Tibial artery (tissue), 4 donors: ENCODE data around the gene PHLDA1.
"Not testable (repeated sequence)": the region's sequence is repeated elsewhere in the genome, so short reads cannot be mapped to it uniquely, and the experiment has no call there.

Experiments
- DNase-seq, 2 donors: peaks; one replicate each; pipeline ENCODE4 v3.0.0-alpha.2; 2019
- H3K27ac ChIP-seq, 2 donors: fragments of 200-600 bp; sonication (generic) in 1 of 2; 1 replicate in 1 of 2; 2 replicates in 1 of 2; pipeline ENCODE4 v1.5.1; 2018 to 2019; ENCODE audit warnings: mild to moderate bottlenecking in 1 of 2
- H3K27me3 ChIP-seq, 2 donors: fragments of 200-600 bp; sonication (generic) in 1 of 2; one replicate each; pipeline versions ENCODE4 v1.5.1 to v1.6.0; 2016 to 2019
- H3K36me3 ChIP-seq, 3 donors: fragments of 200-600 bp; sonication (generic) in 2 of 3; one replicate each; pipeline ENCODE4 v1.5.1; 2016 to 2019; ENCODE audit warnings: mild to moderate bottlenecking in 2 of 3
- H3K4me1 ChIP-seq, 4 donors: fragments of 200-600 bp; sonication (generic) in 2 of 4; 1 replicate in 3 of 4; 2 replicates in 1 of 4; pipeline ENCODE4 v1.5.1; 2016 to 2019
- H3K4me3 ChIP-seq, 2 donors: fragments of 200-600 bp; sonication (generic) in 1 of 2; 1 replicate in 1 of 2; 2 replicates in 1 of 2; pipeline ENCODE4 v1.5.1; 2018 to 2019; ENCODE audit warnings: mild to moderate bottlenecking in 2 of 2
- H3K9me3 ChIP-seq, 3 donors: fragments of 200-600 bp; sonication (generic) in 1 of 3; one replicate each; pipeline ENCODE4 v1.5.1; 2016 to 2019
- CTCF ChIP-seq, 2 experiments: fragments of 200-600 bp in 1 of 2; fragments of 450-650 bp in 1 of 2; IDR thresholded peaks; one replicate each; pipeline ENCODE4 v1.5.1; 2017 to 2019; ENCODE audit warnings: antibody characterized with exemption in 2 of 2, mild to moderate bottlenecking in 1 of 2, moderate library complexity in 1 of 2
- intact Hi-C: fragments of 100-400 bp; cut with DNase I; formaldehyde crosslinking; loops from one replicate; pipeline ENCODE4 v1.15.0; 2023; ENCODE audit warnings: low total_unique reads

Gene PHLDA1

GRCh38 chr12:75986001-75986746 lies 45.4 kb downstream of the PHLDA1 start:
- DNase-seq = no peak
- no peaks in the 10 kb centered on the region for H3K36me3 ChIP-seq
- H3K9me3 ChIP-seq = no peaks in the 10 kb centered on the region
- H3K27me3 ChIP-seq = no peaks in the 10 kb centered on the region
- intact Hi-C loops = no loop called here
- H3K27ac ChIP-seq = no peak overlapping the region
- no peak overlapping the region for H3K4me3 ChIP-seq
- TF ChIP-seq CTCF (IDR thresholded peaks at IDR 0.05) = no peak
- H3K4me1 ChIP-seq = peaks cover 0 to 23% (median 12%) of the 10 kb centered on the region in 4 donors

- H3K9me3 ChIP-seq = no peaks in the 10 kb centered on the region
- intact Hi-C loops = no loop called here
- peaks cover 0 to 24% (median 12%) of the 10 kb centered on the region in 4 donors for H3K4me1 ChIP-seq
- H3K36me3 ChIP-seq = no peaks in the 10 kb centered on the region
- no peak overlapping the region for H3K27ac ChIP-seq
- no peaks in the 10 kb centered on the region for H3K27me3 ChIP-seq
- DNase-seq = no peak
- no peak overlapping the region for H3K4me3 ChIP-seq
- no peak for TF ChIP-seq CTCF (IDR thresholded peaks at IDR 0.05)
Observed at GRCh38 chr12:75985566-75985965, 46.0 kb downstream of the PHLDA1 start.

DNA sequence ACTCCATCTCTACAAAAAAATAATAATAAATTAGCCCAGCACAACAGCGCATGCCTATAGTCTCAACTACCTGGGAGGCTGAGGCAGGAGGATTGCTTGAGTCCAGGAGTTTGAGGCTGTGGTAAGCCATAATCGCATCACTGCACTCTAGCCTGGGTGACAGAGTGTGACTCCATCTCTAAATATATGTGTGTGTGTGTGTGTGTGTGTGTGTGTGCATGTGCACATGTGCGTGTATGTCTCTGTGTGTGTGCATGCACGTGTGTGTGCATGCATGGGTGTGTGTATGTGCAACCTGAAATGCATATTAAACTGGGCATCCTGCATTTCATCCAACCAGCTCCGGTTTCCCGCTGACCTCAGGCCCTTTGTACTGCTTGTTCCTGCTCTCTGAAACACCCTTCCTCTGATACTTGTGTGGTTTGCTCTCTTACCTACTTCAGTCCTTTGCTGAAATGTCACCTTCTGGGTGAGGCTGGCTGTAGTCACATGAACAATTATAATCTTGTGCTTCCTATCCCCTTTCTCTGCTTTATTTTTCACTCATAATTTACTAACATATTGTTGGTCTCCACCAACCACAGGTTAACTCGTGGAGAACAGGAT lies 46.9 kb downstream of the PHLDA1 start:
- no peaks in the 10 kb centered on the region for H3K9me3 ChIP-seq
- no peak overlapping the region for H3K4me3 ChIP-seq
- H3K27ac ChIP-seq = no peak overlapping the region
- no peak for TF ChIP-seq CTCF (IDR thresholded peaks at IDR 0.05)
- H3K4me1 ChIP-seq = peaks cover 0 to 26% (median 12%) of the 10 kb centered on the region in 4 donors
- H3K36me3 ChIP-seq = no peaks in the 10 kb centered on the region
- intact Hi-C loops = loop anchor here (5.0 kb wide), 1 partner anchor 48 kb away; the partner anchor contains the start of gene PHLDA1
- H3K27me3 ChIP-seq = no peaks in the 10 kb centered on the region
- DNase-seq = no peak

- not testable (repeated sequence) for H3K27me3 ChIP-seq, H3K9me3 ChIP-seq, H3K36me3 ChIP-seq, H3K4me3 ChIP-seq, DNase-seq
- peak overlapping the region; percentile 62 to 64 for H3K27ac ChIP-seq
- intact Hi-C loops = loop anchor here (5.0 kb wide), 1 partner anchor 48 kb away; the partner anchor contains the start of gene PHLDA1
- H3K4me1 ChIP-seq = peaks cover 0 to 34% (median 13%) of the 10 kb centered on the region in 4 donors
Observed at GRCh38 chr12:75983851-75984250, 47.7 kb downstream of the PHLDA1 start.

- Histone ChIP-seq H3K9me3 (no peaks in the 10 kb centered on the region), H3K4me1 (peaks cover 0 to 41% (median 20%) of the 10 kb centered on the region in 4 donors), H3K4me3 (peak overlapping the region; percentile 40 to 47), H3K36me3 (no peaks in the 10 kb centered on the region), H3K27me3 (no peaks in the 10 kb centered on the region), H3K27ac (peak overlapping the region; percentile 62 to 64)
- intact Hi-C loops = loop anchor here (5.0 kb wide), 1 partner anchor 49 kb away; the partner anchor contains the start of gene PHLDA1
- DNase-seq = no peak
- TF ChIP-seq CTCF (IDR thresholded peaks at IDR 0.05) = no peak
Observed at GRCh38 chr12:75982979-75983660, 48.5 kb downstream of the PHLDA1 start.
